Measurements from ENCODE around the gene RFNG. TPM values are rescaled to one million over a fixed set of nuclear protein-coding genes. Genes with fewer than 3 reads are reported as not detected.

Gene RFNG
- total RNA-seq, 4 donors from 2014 or later = 46.0 to 61.0 (median 50.8) TPM

GRCh38 chr17:82000803-82001570, 50.6 kb downstream of the RFNG start:
- Histone ChIP-seq H3K4me1 (peaks cover 31% of the 10 kb centered on the region), H3K9me3 (no peaks in the 10 kb centered on the region), H3K36me3 (peaks cover 11% of the 10 kb centered on the region), H3K4me3 (no peak overlapping the region), H3K27ac (no peak overlapping the region), H3K27me3 (no peaks in the 10 kb centered on the region)
- WGBS = 70% methylated on average over 13 of the region's 32 CpGs
- DNase-seq (ENCODE audit: low spot score in 2 of 2) = no peak
- no peak for TF ChIP-seq EP300 (IDR thresholded peaks at IDR 0.05)
- no peak for TF ChIP-seq CTCF (IDR thresholded peaks at IDR 0.05)
- TF ChIP-seq POLR2A (IDR thresholded peaks at IDR 0.05) = no peak
- no peak for TF ChIP-seq POLR2AphosphoS5 (IDR thresholded peaks at IDR 0.05)

- Histone ChIP-seq H3K27me3 (no peaks in the 10 kb centered on the region), H3K27ac (no peak overlapping the region), H3K4me1 (peaks cover 24% of the 10 kb centered on the region), H3K9me3 (no peaks in the 10 kb centered on the region), H3K36me3 (peaks cover 13% of the 10 kb centered on the region), H3K4me3 (no peak overlapping the region)
- WGBS = 67% methylated on average over 20 of the region's 36 CpGs
- no peak for DNase-seq (ENCODE audit: low spot score in 2 of 2)
- TF ChIP-seq CTCF (IDR thresholded peaks at IDR 0.05) (no peak), EP300 (IDR thresholded peaks at IDR 0.05) (no peak), POLR2AphosphoS5 (IDR thresholded peaks at IDR 0.05) (no peak), POLR2A (IDR thresholded peaks at IDR 0.05) (no peak)
Observed at GRCh38 chr17:81999976-82000802, 51.4 kb downstream of the RFNG start.

GRCh38 chr17:81999587-81999975, 52.0 kb downstream of the RFNG start:
- no peaks in the 10 kb centered on the region for H3K27me3 ChIP-seq
- no peaks in the 10 kb centered on the region for H3K9me3 ChIP-seq
- no peak overlapping the region for H3K27ac ChIP-seq
- no peak overlapping the region for H3K4me3 ChIP-seq
- peaks cover 24% of the 10 kb centered on the region for H3K4me1 ChIP-seq
- peaks cover 13% of the 10 kb centered on the region for H3K36me3 ChIP-seq
- TF ChIP-seq POLR2A (IDR thresholded peaks at IDR 0.05) = no peak
- no peak for TF ChIP-seq POLR2AphosphoS5 (IDR thresholded peaks at IDR 0.05)
- no peak for DNase-seq (ENCODE audit: low spot score in 2 of 2)
- WGBS = 94% methylated on average over 12 of the region's 12 CpGs

GRCh38 chr17:81998691-81999438, 52.7 kb downstream of the RFNG start:
- Histone ChIP-seq H3K4me1 (peaks cover 17% of the 10 kb centered on the region), H3K36me3 (peaks cover 13% of the 10 kb centered on the region), H3K4me3 (no peak overlapping the region), H3K27me3 (no peaks in the 10 kb centered on the region), H3K27ac (no peak overlapping the region), H3K9me3 (no peaks in the 10 kb centered on the region)
- WGBS = 95% methylated on average over 9 of the region's 14 CpGs
- TF ChIP-seq POLR2A (IDR thresholded peaks at IDR 0.05) (no peak), POLR2AphosphoS5 (IDR thresholded peaks at IDR 0.05) (no peak), CTCF (IDR thresholded peaks at IDR 0.05) (no peak), EP300 (IDR thresholded peaks at IDR 0.05) (no peak)
- no peak for DNase-seq (ENCODE audit: low spot score in 2 of 2)

- Histone ChIP-seq H3K4me3 (no peak overlapping the region), H3K9me3 (no peaks in the 10 kb centered on the region), H3K27ac (no peak overlapping the region), H3K27me3 (no peaks in the 10 kb centered on the region), H3K36me3 (peaks cover 13% of the 10 kb centered on the region), H3K4me1 (peaks cover 10% of the 10 kb centered on the region)
- WGBS = 79% methylated on average over 7 of the region's 7 CpGs
- DNase-seq (ENCODE audit: low spot score in 2 of 2) = no peak
- TF ChIP-seq CTCF (IDR thresholded peaks at IDR 0.05) (no peak), POLR2AphosphoS5 (IDR thresholded peaks at IDR 0.05) (no peak), EP300 (IDR thresholded peaks at IDR 0.05) (no peak), POLR2A (IDR thresholded peaks at IDR 0.05) (no peak)
Observed at GRCh38 chr17:81998212-81998611, 53.4 kb downstream of the RFNG start.

Other genes starting within 250 kb of the RFNG start
- gene GCGR, start 247.7 kb downstream of the RFNG start, total RNA-seq = 1 to 10 TPM in 2 of 4 donors, under 1 TPM in 2; 0.52 to 3.8 (median 1.3) TPM
- gene MCRIP1, start 218.5 kb downstream of the RFNG start, total RNA-seq = 10 to 100 TPM; 20.3 to 29.3 (median 27.4) TPM
- gene PPP1R27, start 216.8 kb downstream of the RFNG start, total RNA-seq = 1 to 10 TPM in 1 of 4 donors, not detected in 3; 1.3 TPM
- gene P4HB, start 191.3 kb downstream of the RFNG start, total RNA-seq = 1,000 to 10,000 TPM in 1 of 4 donors, 100 to 1,000 TPM in 3; 521 to 1,041 (median 898) TPM
- 100 to 1,000 TPM; 157 to 202 (median 180) TPM for gene ARHGDIA, start 180.5 kb downstream of the RFNG start, total RNA-seq
- 100 to 1,000 TPM in 2 of 4 donors, 10 to 100 TPM in 2; 43.0 to 110 (median 96.3) TPM for gene ALYREF, start 160.2 kb downstream of the RFNG start, total RNA-seq
- gene ANAPC11, start 160.1 kb downstream of the RFNG start, total RNA-seq = 100 to 1,000 TPM in 3 of 4 donors, 10 to 100 TPM in 1; 73.7 to 135 (median 121) TPM
- gene NPB, start 149.6 kb downstream of the RFNG start, total RNA-seq = under 1 TPM in 1 of 4 donors, not detected in 3; 0.40 TPM
- gene PCYT2, start 140.4 kb downstream of the RFNG start, total RNA-seq = 10 to 100 TPM; 23.7 to 34.2 (median 30.4) TPM
- 10 to 100 TPM; 30.7 to 52.4 (median 38.9) TPM for gene SIRT7, start 133.6 kb downstream of the RFNG start, total RNA-seq
- 10 to 100 TPM; 17.1 to 21.1 (median 19.0) TPM for gene MAFG, start 124.1 kb downstream of the RFNG start, total RNA-seq
- gene PYCR1, start 114.5 kb downstream of the RFNG start, total RNA-seq = 10 to 100 TPM in 1 of 4 donors, 1 to 10 TPM in 3; 3.7 to 13.1 (median 9.0) TPM
- gene MYADML2, start 104.6 kb downstream of the RFNG start, total RNA-seq = not detected
- 10 to 100 TPM in 1 of 4 donors, 1 to 10 TPM in 3; 1.1 to 11.5 (median 1.5) TPM for gene NOTUM, start 90.6 kb downstream of the RFNG start, total RNA-seq
- gene ASPSCR1, start 74.2 kb downstream of the RFNG start, total RNA-seq = 10 to 100 TPM; 17.9 to 25.6 (median 21.6) TPM
- gene CENPX, start 28.9 kb downstream of the RFNG start, total RNA-seq = 10 to 100 TPM; 75.8 to 81.6 (median 76.8) TPM
- 10 to 100 TPM; 14.1 to 18.7 (median 15.4) TPM for gene LRRC45, start 28.5 kb downstream of the RFNG start, total RNA-seq
- gene RAC3, start 20.1 kb downstream of the RFNG start, total RNA-seq = 10 to 100 TPM; 13.7 to 34.1 (median 14.8) TPM
- 100 to 1,000 TPM; 160 to 267 (median 222) TPM for gene DCXR, start 14.1 kb downstream of the RFNG start, total RNA-seq
- gene GPS1, start 87 bp upstream of the RFNG start, total RNA-seq = 100 to 1,000 TPM in 2 of 4 donors, 10 to 100 TPM in 2; 72.4 to 113 (median 100) TPM
- 100 to 1,000 TPM in 3 of 4 donors, 10 to 100 TPM in 1; 79.3 to 176 (median 108) TPM for gene DUS1L, start 14.0 kb upstream of the RFNG start, total RNA-seq
- 100 to 1,000 TPM; 278 to 464 (median 359) TPM for gene FASN, start 46.4 kb upstream of the RFNG start, total RNA-seq
- 10 to 100 TPM; 16.1 to 29.8 (median 20.3) TPM for gene CCDC57, start 161.0 kb upstream of the RFNG start, total RNA-seq
- 1 to 10 TPM; 3.6 to 7.6 (median 4.5) TPM for gene SLC16A3, start 177.2 kb upstream of the RFNG start, total RNA-seq
- gene CSNK1D, start 221.9 kb upstream of the RFNG start, total RNA-seq = 100 to 1,000 TPM in 1 of 4 donors, 10 to 100 TPM in 3; 52.3 to 142 (median 58.8) TPM

Measured in suprapubic skin (tissue), 4 donors.